Measurements from ENCODE around the gene C1orf35. TPM values are rescaled to one million over a fixed set of nuclear protein-coding genes. Genes with fewer than 3 reads are reported as not detected.

The C1orf35 gene
- total and polyA plus RNA-seq, 9 of the 15 experiments (the other 6 are each of a cell fraction or from before 2014, with no cell fraction given), result 3.2 to 48.7 (median 12.5) TPM

DNA sequence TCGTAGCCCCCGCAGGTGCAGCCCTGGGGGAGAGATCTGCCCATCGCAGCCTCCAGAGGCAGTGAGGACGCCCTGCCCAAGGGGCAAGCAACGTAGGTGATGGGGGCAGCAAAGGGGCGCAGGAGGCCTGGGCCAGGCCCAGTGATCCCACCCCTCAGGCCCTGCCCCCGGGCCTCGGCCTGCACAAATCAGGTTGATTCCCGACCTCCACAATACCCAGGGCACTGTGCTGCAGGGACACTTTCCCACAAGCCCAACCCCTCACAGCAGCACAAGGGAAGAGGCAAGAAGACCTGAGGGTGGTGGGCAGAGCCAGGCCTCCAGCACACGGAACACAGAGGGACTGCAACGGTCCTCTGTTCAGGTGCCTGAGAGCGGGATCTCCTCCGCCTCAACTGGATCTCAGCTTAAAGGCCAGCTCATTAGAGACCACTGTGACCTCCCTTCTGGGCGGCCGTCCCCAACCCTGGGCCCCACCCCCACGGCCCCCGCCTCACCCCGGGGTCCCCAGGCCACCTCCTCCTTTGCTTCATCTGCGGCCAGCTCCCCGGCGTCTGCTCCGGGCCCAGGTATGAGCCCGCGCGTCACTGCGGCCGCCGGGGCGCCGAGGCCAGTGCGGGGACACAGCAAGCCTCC lies 21.4 kb downstream of the C1orf35 start (continued):
- TF ChIP-seq PCBP2 (IDR thresholded peaks at IDR 0.05; ENCODE audit: low read depth, low read length, poor library complexity, severe bottlenecking) (no peak), FOS (IDR thresholded peaks at IDR 0.05; ENCODE audit: extremely low read depth, insufficient read length) (no peak), ZNF444 (CRISPR knock-in tag; IDR thresholded peaks at IDR 0.05) (no peak), ZNF561 (CRISPR knock-in tag; conservative IDR thresholded peaks at IDR 0.05) (no peak), CREB1 (IDR thresholded peaks at IDR 0.05) (no peak), CREB1 (CRISPR knock-in tag; IDR thresholded peaks at IDR 0.05) (no peak), GATA2 (CRISPR knock-in tag; IDR thresholded peaks at IDR 0.05) (no peak), ZNF589 (CRISPR knock-in tag; IDR thresholded peaks at IDR 0.05; ENCODE audit: low read depth) (no peak), ZNF347 (CRISPR knock-in tag; IDR thresholded peaks at IDR 0.05; ENCODE audit: low read depth) (no peak), EZH2 (IDR thresholded peaks at IDR 0.05; ENCODE audit: borderline replicate concordance, low read depth, low read length) (no peak), ZNF408 (CRISPR knock-in tag; IDR thresholded peaks at IDR 0.05; ENCODE audit: low read depth) (no peak), ZNF263 (CRISPR knock-in tag; IDR thresholded peaks at IDR 0.05; ENCODE audit: borderline replicate concordance) (no peak), ZC3H8 (IDR thresholded peaks at IDR 0.05) (no peak), SMARCA4 (IDR thresholded peaks at IDR 0.05) (no peak), TRIM28 (IDR thresholded peaks at IDR 0.05) (no peak), CBX8 (IDR thresholded peaks at IDR 0.05; ENCODE audit: borderline replicate concordance, extremely low read depth, low read depth, low read length, poor library complexity, severe bottlenecking) (no peak), TBL1XR1 (IDR thresholded peaks at IDR 0.05; ENCODE audit: low read length in 2 of 2) (no peak), HDGF (IDR thresholded peaks at IDR 0.05) (no peak; the same call in 1 of the 2 replicates)
- TF ChIP-seq, protein P1, sequence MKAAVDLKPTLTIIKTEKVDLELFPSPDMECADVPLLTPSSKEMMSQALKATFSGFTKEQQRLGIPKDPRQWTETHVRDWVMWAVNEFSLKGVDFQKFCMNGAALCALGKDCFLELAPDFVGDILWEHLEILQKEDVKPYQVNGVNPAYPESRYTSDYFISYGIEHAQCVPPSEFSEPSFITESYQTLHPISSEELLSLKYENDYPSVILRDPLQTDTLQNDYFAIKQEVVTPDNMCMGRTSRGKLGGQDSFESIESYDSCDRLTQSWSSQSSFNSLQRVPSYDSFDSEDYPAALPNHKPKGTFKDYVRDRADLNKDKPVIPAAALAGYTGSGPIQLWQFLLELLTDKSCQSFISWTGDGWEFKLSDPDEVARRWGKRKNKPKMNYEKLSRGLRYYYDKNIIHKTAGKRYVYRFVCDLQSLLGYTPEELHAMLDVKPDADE (conservative IDR thresholded peaks at IDR 0.05; ENCODE audit: control insufficient read depth, low read depth, low read length), result peak; percentile 19; the same call in 1 of the 2 replicates
- TF ChIP-seq, protein P2, sequence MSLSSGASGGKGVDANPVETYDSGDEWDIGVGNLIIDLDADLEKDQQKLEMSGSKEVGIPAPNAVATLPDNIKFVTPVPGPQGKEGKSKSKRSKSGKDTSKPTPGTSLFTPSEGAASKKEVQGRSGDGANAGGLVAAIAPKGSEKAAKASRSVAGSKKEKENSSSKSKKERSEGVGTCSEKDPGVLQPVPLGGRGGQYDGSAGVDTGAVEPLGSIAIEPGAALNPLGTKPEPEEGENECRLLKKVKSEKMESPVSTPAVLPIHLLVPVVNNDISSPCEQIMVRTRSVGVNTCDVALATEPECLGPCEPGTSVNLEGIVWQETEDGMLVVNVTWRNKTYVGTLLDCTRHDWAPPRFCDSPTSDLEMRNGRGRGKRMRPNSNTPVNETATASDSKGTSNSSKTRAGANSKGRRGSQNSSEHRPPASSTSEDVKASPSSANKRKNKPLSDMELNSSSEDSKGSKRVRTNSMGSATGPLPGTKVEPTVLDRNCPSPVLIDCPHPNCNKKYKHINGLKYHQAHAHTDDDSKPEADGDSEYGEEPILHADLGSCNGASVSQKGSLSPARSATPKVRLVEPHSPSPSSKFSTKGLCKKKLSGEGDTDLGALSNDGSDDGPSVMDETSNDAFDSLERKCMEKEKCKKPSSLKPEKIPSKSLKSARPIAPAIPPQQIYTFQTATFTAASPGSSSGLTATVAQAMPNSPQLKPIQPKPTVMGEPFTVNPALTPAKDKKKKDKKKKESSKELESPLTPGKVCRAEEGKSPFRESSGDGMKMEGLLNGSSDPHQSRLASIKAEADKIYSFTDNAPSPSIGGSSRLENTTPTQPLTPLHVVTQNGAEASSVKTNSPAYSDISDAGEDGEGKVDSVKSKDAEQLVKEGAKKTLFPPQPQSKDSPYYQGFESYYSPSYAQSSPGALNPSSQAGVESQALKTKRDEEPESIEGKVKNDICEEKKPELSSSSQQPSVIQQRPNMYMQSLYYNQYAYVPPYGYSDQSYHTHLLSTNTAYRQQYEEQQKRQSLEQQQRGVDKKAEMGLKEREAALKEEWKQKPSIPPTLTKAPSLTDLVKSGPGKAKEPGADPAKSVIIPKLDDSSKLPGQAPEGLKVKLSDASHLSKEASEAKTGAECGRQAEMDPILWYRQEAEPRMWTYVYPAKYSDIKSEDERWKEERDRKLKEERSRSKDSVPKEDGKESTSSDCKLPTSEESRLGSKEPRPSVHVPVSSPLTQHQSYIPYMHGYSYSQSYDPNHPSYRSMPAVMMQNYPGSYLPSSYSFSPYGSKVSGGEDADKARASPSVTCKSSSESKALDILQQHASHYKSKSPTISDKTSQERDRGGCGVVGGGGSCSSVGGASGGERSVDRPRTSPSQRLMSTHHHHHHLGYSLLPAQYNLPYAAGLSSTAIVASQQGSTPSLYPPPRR (CRISPR knock-in tag; IDR thresholded peaks at IDR 0.05; ENCODE audit: borderline replicate concordance), result 0 out of 2 replicates have a peak, but pooled peaks have one; percentile 46
- TF ChIP-seq, protein P3, sequence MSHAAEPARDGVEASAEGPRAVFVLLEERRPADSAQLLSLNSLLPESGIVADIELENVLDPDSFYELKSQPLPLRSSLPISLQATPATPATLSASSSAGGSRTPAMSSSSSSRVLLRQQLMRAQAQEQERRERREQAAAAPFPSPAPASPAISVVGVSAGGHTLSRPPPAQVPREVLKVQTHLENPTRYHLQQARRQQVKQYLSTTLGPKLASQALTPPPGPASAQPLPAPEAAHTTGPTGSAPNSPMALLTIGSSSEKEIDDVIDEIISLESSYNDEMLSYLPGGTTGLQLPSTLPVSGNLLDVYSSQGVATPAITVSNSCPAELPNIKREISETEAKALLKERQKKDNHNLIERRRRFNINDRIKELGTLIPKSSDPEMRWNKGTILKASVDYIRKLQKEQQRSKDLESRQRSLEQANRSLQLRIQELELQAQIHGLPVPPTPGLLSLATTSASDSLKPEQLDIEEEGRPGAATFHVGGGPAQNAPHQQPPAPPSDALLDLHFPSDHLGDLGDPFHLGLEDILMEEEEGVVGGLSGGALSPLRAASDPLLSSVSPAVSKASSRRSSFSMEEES (CRISPR knock-in tag; IDR thresholded peaks at IDR 0.05), result no peak
